ENCODE measurements around the gene CLDN24. TPM values are rescaled to one million over a fixed set of nuclear protein-coding genes. Genes with fewer than 3 reads are reported as not detected.

CLDN24 gene
- not detected for total RNA-seq (ENCODE audit: unreplicated experiment)
- long read RNA-seq, result 0 reads

DNA sequence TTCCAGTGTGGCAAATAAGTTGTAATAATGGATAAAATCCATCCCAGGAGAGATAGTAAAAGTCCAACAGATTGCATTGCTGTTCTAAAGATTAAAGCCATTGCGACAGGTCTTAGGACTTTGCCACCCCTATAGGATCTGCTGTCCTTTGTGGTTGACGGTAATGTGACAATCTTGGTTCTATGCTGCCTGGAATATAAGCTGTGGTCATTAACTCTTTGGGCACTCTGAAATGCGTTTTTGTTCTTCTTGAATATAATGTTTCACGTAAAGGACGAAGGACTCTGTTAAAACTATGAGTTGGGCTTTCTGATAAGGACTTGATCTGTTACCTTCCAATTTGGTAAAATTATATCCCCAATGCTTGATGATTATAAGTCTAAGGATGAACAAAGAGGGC is at the start of gene CLDN24:
CLDN24 (minus strand) TSS at position 101 of the 400 bp plus-strand sequence; CDS start at position 101, 0 bp downstream.
- no peaks in the 10 kb centered on the region for H3K27me3 Mint-ChIP-seq (ENCODE audit: unreplicated experiment)
- no peak for DNase-seq
- H3K9me3 Mint-ChIP-seq (ENCODE audit: unreplicated experiment), result peaks cover 3% of the 10 kb centered on the region
- H3K27ac Mint-ChIP-seq (ENCODE audit: unreplicated experiment), result no peak within 1 kb of the TSS
- TF ChIP-seq, protein P1, sequence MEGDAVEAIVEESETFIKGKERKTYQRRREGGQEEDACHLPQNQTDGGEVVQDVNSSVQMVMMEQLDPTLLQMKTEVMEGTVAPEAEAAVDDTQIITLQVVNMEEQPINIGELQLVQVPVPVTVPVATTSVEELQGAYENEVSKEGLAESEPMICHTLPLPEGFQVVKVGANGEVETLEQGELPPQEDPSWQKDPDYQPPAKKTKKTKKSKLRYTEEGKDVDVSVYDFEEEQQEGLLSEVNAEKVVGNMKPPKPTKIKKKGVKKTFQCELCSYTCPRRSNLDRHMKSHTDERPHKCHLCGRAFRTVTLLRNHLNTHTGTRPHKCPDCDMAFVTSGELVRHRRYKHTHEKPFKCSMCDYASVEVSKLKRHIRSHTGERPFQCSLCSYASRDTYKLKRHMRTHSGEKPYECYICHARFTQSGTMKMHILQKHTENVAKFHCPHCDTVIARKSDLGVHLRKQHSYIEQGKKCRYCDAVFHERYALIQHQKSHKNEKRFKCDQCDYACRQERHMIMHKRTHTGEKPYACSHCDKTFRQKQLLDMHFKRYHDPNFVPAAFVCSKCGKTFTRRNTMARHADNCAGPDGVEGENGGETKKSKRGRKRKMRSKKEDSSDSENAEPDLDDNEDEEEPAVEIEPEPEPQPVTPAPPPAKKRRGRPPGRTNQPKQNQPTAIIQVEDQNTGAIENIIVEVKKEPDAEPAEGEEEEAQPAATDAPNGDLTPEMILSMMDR (IDR thresholded peaks at IDR 0.05; ENCODE audit: partially characterized antibody, unreplicated experiment), result no peak
- H3K36me3 Mint-ChIP-seq (ENCODE audit: unreplicated experiment), result no peaks in the 10 kb centered on the region
- no peaks in the 10 kb centered on the region for H3K4me1 Mint-ChIP-seq (ENCODE audit: low read depth, unreplicated experiment)
- no peak within 1 kb of the TSS for H3K4me3 Mint-ChIP-seq (ENCODE audit: unreplicated experiment)

DNA sequence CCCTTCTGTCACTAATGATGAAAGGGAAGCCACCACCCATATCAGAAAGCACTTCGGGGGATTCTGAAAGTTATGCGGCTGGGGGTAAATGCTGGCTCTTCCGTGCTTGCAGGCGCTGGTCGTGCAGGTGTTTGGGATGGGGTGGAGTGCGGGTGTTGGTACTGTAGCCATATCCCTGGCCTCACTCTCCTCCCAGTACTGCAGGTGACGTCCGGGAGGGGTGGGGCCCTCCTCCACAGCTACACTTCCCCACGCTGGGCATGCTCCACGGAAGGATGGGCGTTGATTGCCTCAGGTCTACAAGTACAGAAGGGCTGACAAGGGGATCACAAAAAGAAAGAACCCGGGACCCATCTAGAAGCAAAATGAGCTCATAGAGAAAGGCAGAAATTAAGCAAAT is 48.6 kb upstream of the CLDN24 start:
- Mint-ChIP-seq H3K9me3 (ENCODE audit: unreplicated experiment) (no peaks in the 10 kb centered on the region), H3K27me3 (ENCODE audit: unreplicated experiment) (no peaks in the 10 kb centered on the region), H3K4me3 (ENCODE audit: unreplicated experiment) (no peak overlapping the region), H3K4me1 (ENCODE audit: low read depth, unreplicated experiment) (peaks cover 5% of the 10 kb centered on the region), H3K36me3 (ENCODE audit: unreplicated experiment) (peaks cover 14% of the 10 kb centered on the region), H3K27ac (ENCODE audit: unreplicated experiment) (no peak overlapping the region)
- TF ChIP-seq, protein P1 (IDR thresholded peaks at IDR 0.05; ENCODE audit: partially characterized antibody, unreplicated experiment), result no peak
- no peak for DNase-seq

DNA sequence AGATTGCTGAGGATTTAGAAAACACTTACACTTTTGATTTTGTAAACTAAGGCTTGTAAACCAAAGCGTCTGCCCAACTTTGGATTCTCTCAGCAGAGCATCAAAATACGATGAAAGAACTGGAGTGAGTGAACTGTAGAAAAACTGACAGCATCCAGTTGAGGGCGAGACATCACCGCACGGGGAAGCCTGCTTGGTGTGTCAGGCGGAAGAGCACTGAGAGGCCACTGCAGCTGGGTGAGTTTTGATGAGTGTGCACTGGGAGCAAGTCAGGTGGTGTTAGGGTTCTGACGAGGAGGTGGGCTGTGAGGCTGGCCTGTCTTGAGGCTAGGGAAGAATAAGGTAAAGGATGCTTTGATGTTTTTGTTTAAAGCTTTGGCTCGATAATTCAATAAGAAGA is 46.8 kb upstream of the CLDN24 start:
- Mint-ChIP-seq H3K4me3 (ENCODE audit: unreplicated experiment) (no peak overlapping the region), H3K27ac (ENCODE audit: unreplicated experiment) (no peak overlapping the region), H3K4me1 (ENCODE audit: low read depth, unreplicated experiment) (no peaks in the 10 kb centered on the region), H3K9me3 (ENCODE audit: unreplicated experiment) (no peaks in the 10 kb centered on the region), H3K27me3 (ENCODE audit: unreplicated experiment) (no peaks in the 10 kb centered on the region), H3K36me3 (ENCODE audit: unreplicated experiment) (peaks cover 14% of the 10 kb centered on the region)
- TF ChIP-seq, protein P1 (IDR thresholded peaks at IDR 0.05; ENCODE audit: partially characterized antibody, unreplicated experiment), result no peak
- DNase-seq, result no peak

DNA sequence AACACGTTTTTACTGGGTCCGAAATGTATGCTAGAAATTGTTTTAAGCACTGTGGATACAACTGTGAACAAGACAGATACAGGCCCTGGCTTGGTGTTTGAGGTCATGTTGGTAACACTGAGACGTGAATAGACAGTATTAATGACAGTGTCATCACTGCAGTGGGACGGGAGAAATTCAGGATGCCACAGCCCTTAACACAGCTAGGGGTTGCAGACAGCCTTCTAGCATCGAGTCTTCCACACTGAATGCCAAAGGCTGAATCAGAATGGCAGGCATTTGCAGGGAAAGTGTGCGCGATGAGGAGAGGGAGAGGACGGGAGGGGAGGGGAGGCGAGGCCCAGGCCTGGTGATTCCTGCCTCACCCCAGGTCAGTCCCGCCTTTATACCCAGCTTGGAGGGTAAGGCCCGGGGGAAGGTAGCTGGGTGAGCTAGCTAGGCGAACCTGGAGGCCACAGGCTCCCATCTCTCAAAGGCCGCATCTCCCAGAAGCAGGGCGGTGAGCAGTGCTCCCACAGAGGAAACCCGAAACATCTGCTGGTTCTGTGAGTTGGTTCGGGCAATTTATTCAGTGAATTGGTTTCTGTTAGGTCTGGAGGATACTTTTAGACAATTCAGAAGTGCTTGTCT is 44.1 kb upstream of the CLDN24 start:
- DNase-seq, result no peak
- Mint-ChIP-seq H3K4me3 (ENCODE audit: unreplicated experiment) (no peak overlapping the region), H3K27me3 (ENCODE audit: unreplicated experiment) (peaks cover 2% of the 10 kb centered on the region), H3K27ac (ENCODE audit: unreplicated experiment) (no peak overlapping the region), H3K36me3 (ENCODE audit: unreplicated experiment) (no peaks in the 10 kb centered on the region), H3K9me3 (ENCODE audit: unreplicated experiment) (no peaks in the 10 kb centered on the region), H3K4me1 (ENCODE audit: low read depth, unreplicated experiment) (no peaks in the 10 kb centered on the region)
- TF ChIP-seq, protein P1 (IDR thresholded peaks at IDR 0.05; ENCODE audit: partially characterized antibody, unreplicated experiment), result no peak

DNA sequence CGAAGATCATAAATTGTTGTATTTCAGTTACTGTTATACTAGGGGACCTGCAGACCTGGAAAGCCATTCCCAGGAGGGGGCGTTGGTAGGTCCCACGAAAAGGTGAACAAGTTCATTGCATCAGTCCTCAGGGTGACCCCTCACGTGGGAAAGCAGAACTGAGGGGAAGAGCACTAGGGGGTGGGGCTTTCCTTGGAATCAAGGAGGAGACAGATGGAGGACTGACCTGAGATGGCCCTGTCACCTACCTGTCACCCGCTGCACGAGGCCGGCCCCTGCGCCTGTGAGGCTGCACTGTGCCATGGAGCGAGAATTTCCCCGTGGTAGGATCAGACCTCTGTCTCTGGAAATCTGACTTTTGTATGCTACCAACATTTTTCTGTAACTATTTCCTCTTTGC is 41.8 kb upstream of the CLDN24 start:
- TF ChIP-seq, protein P1 (IDR thresholded peaks at IDR 0.05; ENCODE audit: partially characterized antibody, unreplicated experiment), result no peak
- H3K27ac Mint-ChIP-seq (ENCODE audit: unreplicated experiment), result no peak overlapping the region
- DNase-seq, result no peak
- no peaks in the 10 kb centered on the region for H3K36me3 Mint-ChIP-seq (ENCODE audit: unreplicated experiment)
- no peak overlapping the region for H3K4me3 Mint-ChIP-seq (ENCODE audit: unreplicated experiment)
- H3K9me3 Mint-ChIP-seq (ENCODE audit: unreplicated experiment), result no peaks in the 10 kb centered on the region
- H3K27me3 Mint-ChIP-seq (ENCODE audit: unreplicated experiment), result peaks cover 2% of the 10 kb centered on the region
- no peaks in the 10 kb centered on the region for H3K4me1 Mint-ChIP-seq (ENCODE audit: low read depth, unreplicated experiment)

All from glutamatergic neuron (in vitro differentiated cells).